COLO829 (cell line): ENCODE results near the gene TIGAR.

ENCODE experiments used
- DNase-seq: peaks from one replicate; pipeline ENCODE4 v3.0.0; 2012; ENCODE audit warnings: low spot score

The TIGAR gene

GRCh38 chr12:4303750-4304149, 17.3 kb upstream of the TIGAR start:
- DNase-seq, result no peak

- DNase-seq, result peak; percentile 90
These were observed 13.2 kb upstream of the TIGAR start for GRCh38 chr12:4307593-4308333.

- no peak for DNase-seq
These were observed 12.6 kb upstream of the TIGAR start for GRCh38 chr12:4308334-4308950.

- DNase-seq, result no peak
These were observed 9.2 kb upstream of the TIGAR start for GRCh38 chr12:4311776-4312175.

- DNase-seq, result no peak
These were observed 8.8 kb upstream of the TIGAR start for GRCh38 chr12:4312251-4312650.

- no peak for DNase-seq
These were observed 538 bp upstream of the TIGAR start for GRCh38 chr12:4320497-4320852.

- no peak for DNase-seq
These were observed 1.7 kb downstream of the TIGAR start for GRCh38 chr12:4322726-4323125.

GRCh38 chr12:4323396-4323795, 2.4 kb downstream of the TIGAR start:
- no peak for DNase-seq

GRCh38 chr12:4324366-4324765, 3.4 kb downstream of the TIGAR start:
- no peak for DNase-seq

- DNase-seq, result no peak
These were observed 5.0 kb downstream of the TIGAR start for GRCh38 chr12:4325966-4326365.

GRCh38 chr12:4327293-4327692, 6.3 kb downstream of the TIGAR start:
- DNase-seq, result no peak

GRCh38 chr12:4330203-4330602, 9.2 kb downstream of the TIGAR start:
- DNase-seq, result no peak

- no peak for DNase-seq
These were observed 10.2 kb downstream of the TIGAR start for GRCh38 chr12:4331221-4331620.

GRCh38 chr12:4331842-4332241, 10.8 kb downstream of the TIGAR start:
- DNase-seq, result no peak

GRCh38 chr12:4346931-4347330, 25.9 kb downstream of the TIGAR start:
- no peak for DNase-seq

GRCh38 chr12:4353785-4354208, 32.8 kb downstream of the TIGAR start:
- no peak for DNase-seq

GRCh38 chr12:4355156-4356040, 34.4 kb downstream of the TIGAR start:
- no peak for DNase-seq

- peak; percentile 30 for DNase-seq
These were observed 35.0 kb downstream of the TIGAR start for GRCh38 chr12:4356041-4356327.

- DNase-seq, result no peak
These were observed 45.1 kb downstream of the TIGAR start for GRCh38 chr12:4366090-4366489.

GRCh38 chr12:4369548-4369947, 48.5 kb downstream of the TIGAR start:
- DNase-seq, result no peak

- DNase-seq, result no peak
These were observed 49.3 kb downstream of the TIGAR start for GRCh38 chr12:4370265-4370664.

- DNase-seq, result no peak
These were observed 51.6 kb downstream of the TIGAR start for GRCh38 chr12:4372653-4373052.

- no peak for DNase-seq
These were observed 54.4 kb downstream of the TIGAR start for GRCh38 chr12:4375449-4375848.
